ENCODE measurements around the gene RAB1A. TPM values are rescaled to one million over a fixed set of nuclear protein-coding genes. Genes with fewer than 3 reads are reported as not detected.

RAB1A gene
- total and polyA plus RNA-seq, 2 of the 13 experiments (the other 11 are each of a cell fraction or from before 2014, with no cell fraction given): 206 to 226 TPM

GRCh38 chr2:65172994-65173790, 43.3 kb upstream of the RAB1A start (continued):
- TF ChIP-seq ZNF616 (CRISPR knock-in tag; IDR thresholded peaks at IDR 0.05; ENCODE audit: low read depth) (no peak), POGK (CRISPR knock-in tag; conservative IDR thresholded peaks at IDR 0.05) (no peak), NR2C2 (CRISPR knock-in tag; IDR thresholded peaks at IDR 0.05; ENCODE audit: borderline replicate concordance) (peak; percentile 19; the same call in 1 of the 2 replicates), ZXDC (CRISPR knock-in tag; IDR thresholded peaks at IDR 0.05) (no peak), NR2F6 (IDR thresholded peaks at IDR 0.05) (peak; percentile 62), NR2F6 (CRISPR knock-in tag; IDR thresholded peaks at IDR 0.05) (peak; percentile 40; the same call in 1 of the 2 replicates), TCF7L2 (IDR thresholded peaks at IDR 0.05; ENCODE audit: low read depth, low read length) (0 out of 2 replicates have a peak, but pooled peaks have one; percentile 51), ZNF121 (CRISPR knock-in tag; IDR thresholded peaks at IDR 0.05) (peak; percentile 97), TAF1 (CRISPR knock-in tag; IDR thresholded peaks at IDR 0.05) (no peak), CEBPG (CRISPR knock-in tag; IDR thresholded peaks at IDR 0.05) (peak; percentile 74)
- TF ChIP-seq, protein P1, sequence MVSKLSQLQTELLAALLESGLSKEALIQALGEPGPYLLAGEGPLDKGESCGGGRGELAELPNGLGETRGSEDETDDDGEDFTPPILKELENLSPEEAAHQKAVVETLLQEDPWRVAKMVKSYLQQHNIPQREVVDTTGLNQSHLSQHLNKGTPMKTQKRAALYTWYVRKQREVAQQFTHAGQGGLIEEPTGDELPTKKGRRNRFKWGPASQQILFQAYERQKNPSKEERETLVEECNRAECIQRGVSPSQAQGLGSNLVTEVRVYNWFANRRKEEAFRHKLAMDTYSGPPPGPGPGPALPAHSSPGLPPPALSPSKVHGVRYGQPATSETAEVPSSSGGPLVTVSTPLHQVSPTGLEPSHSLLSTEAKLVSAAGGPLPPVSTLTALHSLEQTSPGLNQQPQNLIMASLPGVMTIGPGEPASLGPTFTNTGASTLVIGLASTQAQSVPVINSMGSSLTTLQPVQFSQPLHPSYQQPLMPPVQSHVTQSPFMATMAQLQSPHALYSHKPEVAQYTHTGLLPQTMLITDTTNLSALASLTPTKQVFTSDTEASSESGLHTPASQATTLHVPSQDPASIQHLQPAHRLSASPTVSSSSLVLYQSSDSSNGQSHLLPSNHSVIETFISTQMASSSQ (IDR thresholded peaks at IDR 0.05; ENCODE audit: low read depth): peak; percentile 23; the same call in 1 of the 2 replicates
- TF ChIP-seq, protein P1 (CRISPR knock-in tag; IDR thresholded peaks at IDR 0.05; ENCODE audit: borderline replicate concordance): 0 out of 2 replicates have a peak, but pooled peaks have one; percentile 18
